Measurements from ENCODE around the gene SORBS2.

The SORBS2 gene

GRCh38 chr4:185744946-185745345 is 67.0 kb downstream of the SORBS2 start:
- DNase-seq (ENCODE audit: insufficient read length, low spot score) (no peak), FAIRE-seq (no peak)
- no peak for TF ChIP-seq CTCF (IDR thresholded peaks at IDR 0.05; ENCODE audit: insufficient read depth, missing control alignments)

GRCh38 chr4:185744488-185744862 is 67.5 kb downstream of the SORBS2 start:
- FAIRE-seq, result no peak

DNA sequence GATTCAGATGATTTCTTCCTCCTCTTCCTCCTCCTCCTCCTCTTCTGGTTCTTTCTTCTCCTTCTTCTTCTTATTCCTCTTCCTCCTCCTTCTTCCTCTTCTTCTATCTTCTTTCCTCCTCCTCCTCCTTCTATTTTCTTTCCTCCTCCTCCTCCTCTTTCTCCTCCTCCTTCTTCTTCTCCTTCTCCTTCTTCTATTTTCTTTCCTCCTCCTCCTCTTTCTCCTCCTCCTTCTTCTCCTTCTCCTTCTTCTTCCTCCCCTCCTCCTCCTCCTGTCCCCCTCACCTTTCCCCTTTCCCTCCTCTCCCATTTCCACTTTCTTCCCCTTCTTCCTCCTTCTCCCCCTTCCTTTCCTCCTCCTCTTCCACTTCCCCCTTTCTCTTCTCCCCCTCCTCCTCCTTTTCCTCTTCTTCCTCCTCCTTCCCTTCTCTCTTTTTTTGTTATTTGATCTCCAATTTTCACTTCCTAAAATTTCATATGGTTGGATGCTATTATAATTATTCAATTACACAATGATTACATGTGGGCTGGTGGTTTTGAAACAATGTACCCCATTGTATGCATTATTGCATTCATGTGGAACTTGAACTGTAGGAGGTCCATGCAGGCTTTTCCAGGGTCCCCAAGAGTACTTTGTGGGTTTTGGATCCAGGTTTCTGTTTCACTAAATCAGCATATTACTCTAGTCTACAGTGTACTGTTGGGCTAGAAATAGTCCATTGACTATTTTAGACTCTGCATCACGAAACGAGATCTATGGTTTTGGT is 68.1 kb downstream of the SORBS2 start:
- FAIRE-seq (no peak), DNase-seq (ENCODE audit: insufficient read length, low spot score) (no peak)
- TF ChIP-seq CTCF (IDR thresholded peaks at IDR 0.05; ENCODE audit: insufficient read depth, missing control alignments), result no peak

More at GRCh38 chr4:185744488-185744862, 67.5 kb downstream of the SORBS2 start:
- TF ChIP-seq CTCF (IDR thresholded peaks at IDR 0.05; ENCODE audit: insufficient read depth, missing control alignments), result peak; percentile 16
- DNase-seq (ENCODE audit: insufficient read length, low spot score), result no peak

GRCh38 chr4:185742766-185743165 is 69.2 kb downstream of the SORBS2 start:
- FAIRE-seq (no peak), DNase-seq (ENCODE audit: insufficient read length, low spot score) (no peak)
- TF ChIP-seq CTCF (IDR thresholded peaks at IDR 0.05; ENCODE audit: insufficient read depth, missing control alignments), result no peak

DNA sequence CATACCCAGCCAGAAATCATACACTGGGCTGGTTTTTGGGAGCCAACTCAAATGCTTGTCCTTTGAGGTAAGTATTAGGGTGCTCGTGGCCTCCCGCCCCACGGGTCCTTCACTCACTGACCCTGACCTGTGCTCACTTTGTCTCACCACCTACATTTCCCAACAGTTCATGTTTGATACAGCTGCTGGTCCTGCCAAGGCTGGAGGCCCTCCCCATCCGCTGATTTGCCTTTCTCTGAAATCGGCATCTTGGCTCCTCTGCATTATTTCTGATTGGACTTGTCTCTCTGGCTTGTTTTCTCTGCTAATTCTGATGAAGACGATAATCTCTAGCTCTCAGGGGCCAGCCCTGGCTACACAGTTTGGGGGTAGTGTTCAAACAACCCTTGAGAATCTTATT is 70.2 kb downstream of the SORBS2 start:
- no peak for TF ChIP-seq CTCF (IDR thresholded peaks at IDR 0.05; ENCODE audit: insufficient read depth, missing control alignments)
- no peak for FAIRE-seq
- DNase-seq (ENCODE audit: insufficient read length, low spot score), result no peak

- no peak for DNase-seq (ENCODE audit: insufficient read length, low spot score)
- no peak for TF ChIP-seq CTCF (IDR thresholded peaks at IDR 0.05; ENCODE audit: insufficient read depth, missing control alignments)
- no peak for FAIRE-seq
These were observed 71.5 kb downstream of the SORBS2 start for GRCh38 chr4:185740471-185740873.

GRCh38 chr4:185738820-185739219 is 73.2 kb downstream of the SORBS2 start:
- FAIRE-seq (no peak), DNase-seq (ENCODE audit: insufficient read length, low spot score) (no peak)
- TF ChIP-seq CTCF (IDR thresholded peaks at IDR 0.05; ENCODE audit: insufficient read depth, missing control alignments), result no peak

Data from D721Med (cell line).